ENCODE results near the gene ADAMTS17.

GRCh38 chr15:99923711-99924110, 418.1 kb downstream of the ADAMTS17 start:
- TF ChIP-seq CTCF (IDR thresholded peaks at IDR 0.05; ENCODE audit: low read depth, low read length) (no peak), EZH2phosphoT487 (IDR thresholded peaks at IDR 0.05; ENCODE audit: low read depth) (no peak)

Measured in OCI-LY3 (cell line).